GM06990 (cell line): ENCODE data around the gene TBC1D30.

Source experiments
- DNase-seq: peaks from one replicate; pipeline ENCODE4 v3.0.0-alpha.2; 2011; ENCODE audit not compliant: insufficient read length; ENCODE audit errors: extremely low read depth
- H3K27me3 ChIP-seq: replicated peaks from 2 replicates; pipeline ENCODE4 v1.6.0; 2011; ENCODE audit warnings: low read length; ENCODE audit not compliant: control insufficient read depth, insufficient read depth
- H3K36me3 ChIP-seq: 2 replicates; pipeline ENCODE4 v1.5.1; 2011; ENCODE audit warnings: low read length; ENCODE audit not compliant: control insufficient read depth, insufficient read depth
- H3K4me3 ChIP-seq: replicated peaks from 2 replicates; pipeline ENCODE4 v1.5.1; 2011; ENCODE audit warnings: low read depth, mild to moderate bottlenecking, control low read depth, low read length
- TF ChIP-seq, protein P1 (sequence below): IDR thresholded peaks from 2 replicates; pipeline ENCODE4 v1.5.1; 2011; ENCODE audit warnings: low read length, control low read depth, mild to moderate bottlenecking, inconsistent platforms; ENCODE audit not compliant: insufficient read depth, poor library complexity, severe bottlenecking

The TBC1D30 gene

GRCh38 chr12:64894827-64895475 is 70.5 kb downstream of the TBC1D30 start:
- DNase-seq, result no peak
- Histone ChIP-seq H3K27me3 (no peaks in the 10 kb centered on the region), H3K4me3 (no peak overlapping the region), H3K36me3 (no peaks in the 10 kb centered on the region)
- TF ChIP-seq, protein P1, sequence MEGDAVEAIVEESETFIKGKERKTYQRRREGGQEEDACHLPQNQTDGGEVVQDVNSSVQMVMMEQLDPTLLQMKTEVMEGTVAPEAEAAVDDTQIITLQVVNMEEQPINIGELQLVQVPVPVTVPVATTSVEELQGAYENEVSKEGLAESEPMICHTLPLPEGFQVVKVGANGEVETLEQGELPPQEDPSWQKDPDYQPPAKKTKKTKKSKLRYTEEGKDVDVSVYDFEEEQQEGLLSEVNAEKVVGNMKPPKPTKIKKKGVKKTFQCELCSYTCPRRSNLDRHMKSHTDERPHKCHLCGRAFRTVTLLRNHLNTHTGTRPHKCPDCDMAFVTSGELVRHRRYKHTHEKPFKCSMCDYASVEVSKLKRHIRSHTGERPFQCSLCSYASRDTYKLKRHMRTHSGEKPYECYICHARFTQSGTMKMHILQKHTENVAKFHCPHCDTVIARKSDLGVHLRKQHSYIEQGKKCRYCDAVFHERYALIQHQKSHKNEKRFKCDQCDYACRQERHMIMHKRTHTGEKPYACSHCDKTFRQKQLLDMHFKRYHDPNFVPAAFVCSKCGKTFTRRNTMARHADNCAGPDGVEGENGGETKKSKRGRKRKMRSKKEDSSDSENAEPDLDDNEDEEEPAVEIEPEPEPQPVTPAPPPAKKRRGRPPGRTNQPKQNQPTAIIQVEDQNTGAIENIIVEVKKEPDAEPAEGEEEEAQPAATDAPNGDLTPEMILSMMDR, result no peak

- Histone ChIP-seq H3K27me3 (no peaks in the 10 kb centered on the region), H3K36me3 (no peaks in the 10 kb centered on the region), H3K4me3 (no peak overlapping the region)
- TF ChIP-seq, protein P1, result no peak
- no peak for DNase-seq
These were observed 71.1 kb downstream of the TBC1D30 start for GRCh38 chr12:64895526-64895925.

DNA sequence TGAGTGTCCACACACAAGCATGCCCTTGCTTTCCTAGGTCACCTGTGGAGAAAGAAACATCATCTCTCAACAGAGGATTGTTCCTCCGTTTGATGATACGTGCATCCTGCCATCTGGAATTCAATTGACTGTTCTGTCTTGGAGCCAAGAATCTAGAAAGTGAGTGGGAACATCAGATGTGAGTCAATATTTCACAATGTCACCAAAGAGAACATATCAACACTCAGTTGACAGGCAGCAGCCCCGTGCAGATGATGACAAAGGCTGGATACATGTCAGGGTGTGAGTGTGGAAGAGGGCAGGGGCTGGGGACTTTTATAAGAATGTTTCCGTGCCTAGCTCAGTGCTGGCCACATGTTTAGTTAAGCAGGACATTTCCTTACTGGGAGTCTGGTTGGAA is 76.1 kb downstream of the TBC1D30 start:
- Histone ChIP-seq H3K36me3 (no peaks in the 10 kb centered on the region), H3K4me3 (no peak overlapping the region), H3K27me3 (no peaks in the 10 kb centered on the region)
- TF ChIP-seq, protein P1, result no peak
- no peak for DNase-seq

DNA sequence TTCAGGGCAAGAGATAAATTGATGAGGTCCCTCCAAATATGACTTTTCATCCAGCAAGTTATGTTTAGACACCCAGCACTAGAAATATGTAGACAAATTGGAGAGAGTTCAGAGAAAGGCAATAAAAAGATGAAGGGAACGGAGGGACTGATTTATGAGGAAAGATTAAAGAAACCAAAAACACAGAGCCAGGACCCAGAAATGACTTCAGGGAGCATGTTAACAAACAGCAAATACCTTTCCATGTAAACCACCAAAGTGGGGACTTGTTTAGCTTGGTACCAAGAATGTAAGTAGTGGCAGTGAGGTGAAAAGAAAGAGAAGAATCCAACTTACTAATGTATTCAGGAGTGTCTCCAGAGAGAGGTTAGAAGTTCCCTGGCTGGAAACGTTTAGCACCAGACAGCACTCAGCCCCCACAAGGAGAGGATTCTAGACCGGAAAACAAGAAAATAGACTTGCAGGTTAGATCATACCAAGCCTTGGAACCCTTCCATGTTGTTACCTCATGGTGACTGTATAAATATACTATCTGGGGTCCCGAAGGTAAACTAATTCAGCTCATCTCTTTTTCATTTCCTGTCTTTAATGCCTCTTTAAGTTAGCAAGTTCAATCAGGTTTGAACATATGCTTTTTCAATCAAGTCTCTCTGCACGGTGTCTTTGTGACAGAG is 79.2 kb downstream of the TBC1D30 start:
- H3K4me3 ChIP-seq, result no peak overlapping the region
- TF ChIP-seq, protein P1, result no peak
- no peaks in the 10 kb centered on the region for H3K36me3 ChIP-seq
- H3K27me3 ChIP-seq, result no peaks in the 10 kb centered on the region
- no peak for DNase-seq

- Histone ChIP-seq H3K27me3 (no peaks in the 10 kb centered on the region), H3K36me3 (no peaks in the 10 kb centered on the region), H3K4me3 (no peak overlapping the region)
- TF ChIP-seq, protein P1, result no peak
- DNase-seq, result no peak
These were observed 82.7 kb downstream of the TBC1D30 start for GRCh38 chr12:64907097-64907496.
